ENCODE data around the gene BHLHE23. TPM values are rescaled to one million over a fixed set of nuclear protein-coding genes. Genes with fewer than 3 reads are reported as not detected.

The BHLHE23 gene
- total RNA-seq, 1 donor: not detected

GRCh38 chr20:63000958-63001357 lies 5.8 kb downstream of the BHLHE23 start:
- no peak for TF ChIP-seq CTCF (IDR thresholded peaks at IDR 0.05; ENCODE audit: insufficient read depth, low read depth, low read length)
- H3K4me3 ChIP-seq (ENCODE audit: low read depth, low read length): no peak overlapping the region
- no peak for DNase-seq (ENCODE audit: low read depth)

- H3K4me3 ChIP-seq (ENCODE audit: low read depth, low read length): no peak overlapping the region
- no peak for DNase-seq (ENCODE audit: low read depth)
Measured at GRCh38 chr20:63000036-63000435, 6.7 kb downstream of the BHLHE23 start.

DNA sequence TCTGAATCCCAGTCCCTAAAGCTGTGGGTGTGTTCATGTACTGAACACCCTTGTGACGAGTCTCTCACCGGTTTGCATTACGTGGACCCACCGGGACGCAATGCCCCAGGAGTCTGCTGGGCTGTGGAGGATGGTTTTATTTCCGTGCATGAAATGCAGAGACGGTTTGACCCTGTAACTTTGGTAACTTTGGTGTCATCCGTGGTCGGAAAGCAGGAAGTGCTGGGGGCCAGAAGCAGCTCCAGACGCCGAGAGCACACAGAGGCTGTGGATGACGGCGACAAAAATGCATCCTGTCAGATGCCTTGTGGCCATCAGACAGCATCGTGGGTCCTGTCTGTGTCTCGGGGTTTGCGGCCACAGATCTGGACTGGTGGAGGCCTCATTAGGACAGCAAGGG lies 7.2 kb downstream of the BHLHE23 start:
- DNase-seq (ENCODE audit: low read depth): no peak
- TF ChIP-seq CTCF (IDR thresholded peaks at IDR 0.05; ENCODE audit: insufficient read depth, low read depth, low read length): no peak
- H3K4me3 ChIP-seq (ENCODE audit: low read depth, low read length): no peak overlapping the region

More at GRCh38 chr20:63000036-63000435, 6.7 kb downstream of the BHLHE23 start:
- no peak for TF ChIP-seq CTCF (IDR thresholded peaks at IDR 0.05; ENCODE audit: insufficient read depth, low read depth, low read length)

DNA sequence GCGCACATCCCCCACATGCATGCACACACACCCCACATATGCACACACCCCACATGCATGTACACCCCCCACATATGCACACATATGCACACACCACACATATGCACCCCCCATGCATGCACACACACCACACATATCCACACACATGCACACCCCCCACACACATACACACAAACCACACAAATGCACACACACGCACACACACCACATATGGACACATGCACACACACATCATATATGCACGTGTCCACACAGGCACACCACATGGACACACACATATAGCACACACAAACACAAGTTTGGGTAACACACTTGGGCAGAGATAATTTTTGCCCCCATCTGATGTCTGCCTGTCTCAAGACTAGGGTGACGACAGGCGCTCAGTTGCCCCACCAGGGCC lies 8.3 kb downstream of the BHLHE23 start:
- no peak for DNase-seq (ENCODE audit: low read depth)
- no peak for TF ChIP-seq CTCF (IDR thresholded peaks at IDR 0.05; ENCODE audit: insufficient read depth, low read depth, low read length)
- no peak overlapping the region for H3K4me3 ChIP-seq (ENCODE audit: low read depth, low read length)

DNA sequence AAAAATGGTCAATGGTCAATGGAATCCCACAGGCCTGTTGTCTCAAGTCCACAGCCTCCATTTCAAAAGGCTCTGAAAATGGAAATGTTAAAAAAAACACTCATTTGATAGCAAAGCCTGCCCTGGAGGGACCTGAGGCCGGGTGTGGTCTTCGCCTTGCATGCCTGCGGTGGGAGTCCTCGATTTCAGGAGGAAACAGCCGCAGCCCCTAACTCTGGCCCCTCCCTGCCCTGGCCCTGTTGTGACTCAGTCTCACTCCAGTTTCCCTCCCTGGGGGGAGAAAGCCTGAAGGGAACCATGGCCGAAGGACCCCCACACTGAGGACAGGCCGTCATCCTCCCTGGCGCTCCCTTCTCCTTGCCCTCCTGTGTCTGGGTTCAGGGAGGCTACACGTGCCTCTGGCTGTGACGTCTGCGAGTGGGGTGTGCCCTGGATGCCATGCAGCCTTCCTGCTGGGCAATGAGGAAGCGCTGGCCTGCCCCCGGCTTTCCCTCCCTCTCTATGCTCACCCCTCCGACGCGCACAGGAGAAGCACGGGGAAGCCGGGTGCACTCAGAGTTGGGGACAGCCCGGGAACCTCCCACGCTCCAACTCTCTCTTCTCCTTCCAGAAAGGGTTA lies 9.2 kb downstream of the BHLHE23 start:
- DNase-seq (ENCODE audit: low read depth): no peak
- H3K4me3 ChIP-seq (ENCODE audit: low read depth, low read length): no peak overlapping the region
- no peak for TF ChIP-seq CTCF (IDR thresholded peaks at IDR 0.05; ENCODE audit: insufficient read depth, low read depth, low read length)

- H3K4me3 ChIP-seq (ENCODE audit: low read depth, low read length): no peak overlapping the region
- TF ChIP-seq CTCF (IDR thresholded peaks at IDR 0.05; ENCODE audit: insufficient read depth, low read depth, low read length): no peak
- no peak for DNase-seq (ENCODE audit: low read depth)
Measured at GRCh38 chr20:62996596-62996982, 10.2 kb downstream of the BHLHE23 start.

All from fibroblast of villous mesenchyme (primary cell).